Hematopoietic multipotent progenitor cell treated with erythropoietin and hydrocortisone succinate and interleukin-3 and kit ligand, for 6 days (in vitro differentiated cells): ENCODE results near the gene EMP1.
A peak's percentile ranks its signal among the peaks of the same experiment; 100 is the strongest.

ENCODE experiments used
- DNase-seq: peaks from one replicate; pipeline ENCODE4 v3.0.0-alpha.2; 2015

EMP1 gene, protein sequence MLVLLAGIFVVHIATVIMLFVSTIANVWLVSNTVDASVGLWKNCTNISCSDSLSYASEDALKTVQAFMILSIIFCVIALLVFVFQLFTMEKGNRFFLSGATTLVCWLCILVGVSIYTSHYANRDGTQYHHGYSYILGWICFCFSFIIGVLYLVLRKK

DNA sequence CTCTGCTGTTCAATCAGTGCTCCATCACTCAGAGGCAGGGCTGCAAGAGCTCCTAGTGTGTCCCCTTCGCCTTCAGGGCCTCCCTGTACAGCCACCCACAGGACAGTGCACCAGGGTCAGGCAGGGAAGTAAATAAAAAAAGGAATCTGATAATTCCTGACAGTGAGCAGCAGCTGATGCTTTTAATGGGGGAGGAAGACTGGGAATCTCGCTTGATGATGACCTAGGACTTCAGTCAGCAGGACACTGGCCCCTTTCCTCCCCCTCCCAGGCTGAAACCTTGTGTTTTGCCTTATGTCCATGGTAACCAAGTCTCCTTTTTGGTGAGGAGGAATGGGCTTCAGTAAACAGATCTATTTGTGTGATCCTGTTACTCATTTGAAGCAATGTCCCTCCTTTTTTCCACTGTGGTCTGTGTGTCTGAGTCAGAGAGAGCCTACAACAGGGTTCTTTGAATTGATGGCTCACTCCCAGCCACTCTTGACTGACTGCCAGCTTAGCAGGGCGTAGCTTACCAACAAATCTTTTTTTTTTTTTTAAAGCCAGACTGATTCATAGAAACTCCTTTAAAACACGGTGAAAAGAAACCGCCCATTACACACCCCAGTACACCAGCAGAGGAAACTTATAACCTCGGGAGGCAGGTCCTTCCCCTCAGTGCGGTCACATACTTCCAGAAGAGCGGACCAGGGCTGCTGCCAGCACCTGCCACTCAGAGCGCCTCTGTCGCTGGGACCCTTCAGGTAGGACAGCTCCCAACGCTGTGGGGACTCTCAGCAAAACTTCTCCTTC is at the start of gene EMP1:
Gene EMP1 (plus strand): TSS at position 597 of the 792 bp plus-strand sequence. CDS start 14,785 bp downstream, outside the sequence.
- peak; percentile 94 for DNase-seq

DNA sequence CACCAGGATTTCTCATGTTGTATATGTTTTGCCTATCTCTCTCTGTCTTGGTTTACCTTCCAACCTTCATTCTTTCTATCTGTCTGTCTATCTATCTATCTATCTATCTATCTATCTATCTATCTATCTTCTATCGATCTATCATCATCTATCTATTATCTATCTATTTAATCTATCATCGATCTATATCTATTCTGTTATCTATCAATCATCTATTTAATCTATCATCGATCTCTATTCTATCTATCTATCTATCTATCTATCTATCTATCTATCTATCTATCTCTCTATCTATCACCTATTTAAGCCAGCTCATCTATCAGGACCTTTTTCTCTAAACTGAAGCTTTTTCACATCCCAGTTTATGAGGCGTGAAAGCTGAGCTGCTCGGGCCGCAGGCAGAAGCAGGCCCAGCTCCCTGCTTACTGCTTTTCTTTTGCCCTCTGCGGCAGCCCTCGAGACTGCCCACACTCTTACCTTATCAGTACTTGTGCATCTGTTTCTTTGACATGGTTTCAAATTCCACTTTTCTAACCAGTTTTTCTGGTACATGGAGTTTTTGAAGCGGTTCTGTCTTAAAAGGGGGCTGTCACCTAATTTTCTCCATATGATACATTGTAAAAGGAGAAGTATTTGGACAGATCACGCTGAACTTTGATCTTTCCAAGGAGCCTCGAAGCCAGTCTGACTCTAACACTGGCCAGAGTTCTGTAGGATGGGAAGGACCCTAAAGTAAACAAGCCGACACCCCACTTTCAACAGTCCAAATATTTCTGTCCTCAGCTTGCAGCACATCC is 48.6 kb upstream of the EMP1 start:
- peak; percentile 51 for DNase-seq

- DNase-seq, result no peak
Observed at GRCh38 chr12:13148485-13148847, 48.1 kb upstream of the EMP1 start.

- DNase-seq, result no peak
Observed at GRCh38 chr12:13149411-13149810, 47.1 kb upstream of the EMP1 start.

DNA sequence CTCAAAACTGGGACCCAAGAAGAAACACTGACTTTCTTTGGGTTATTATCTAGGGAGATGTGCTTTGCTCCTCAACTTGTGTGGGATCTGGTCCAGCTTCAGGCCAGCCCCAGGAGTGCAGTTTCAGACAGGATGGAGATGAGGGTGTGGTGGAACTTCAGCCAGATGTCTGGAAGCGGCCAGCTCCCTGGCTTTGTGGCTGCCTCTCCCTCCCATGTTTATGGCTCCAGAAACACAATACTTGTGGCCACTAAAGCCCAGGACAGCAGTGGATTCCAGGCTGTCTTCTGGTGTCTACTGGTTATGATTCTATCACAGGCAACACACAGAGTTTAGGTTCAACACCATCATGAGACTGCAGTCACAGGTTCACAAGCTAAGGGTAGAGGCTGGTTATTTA is 44.2 kb upstream of the EMP1 start:
- DNase-seq, result no peak

- DNase-seq, result no peak
Observed at GRCh38 chr12:13152756-13153155, 43.8 kb upstream of the EMP1 start.

DNA sequence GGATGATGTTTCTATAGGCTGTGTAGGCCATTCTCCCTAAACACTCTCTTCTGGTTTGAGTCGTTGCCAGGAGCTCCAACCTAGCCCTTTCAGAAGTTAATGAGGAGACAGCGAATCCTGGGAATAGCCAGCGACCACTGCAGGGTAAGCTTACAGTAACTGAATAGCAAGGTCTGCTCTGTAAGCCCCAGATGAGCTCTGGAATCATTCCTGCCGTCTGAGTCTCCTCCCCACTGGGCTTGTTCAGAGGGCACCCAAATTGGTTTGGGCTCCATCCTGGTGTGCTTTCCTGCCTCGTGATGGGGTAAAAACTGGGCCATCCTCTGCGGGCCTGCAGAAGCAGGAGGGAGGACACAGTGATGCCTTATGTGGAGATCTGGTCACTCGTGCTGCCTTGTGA is 43.3 kb upstream of the EMP1 start:
- no peak for DNase-seq

GRCh38 chr12:13154027-13154538 is 42.4 kb upstream of the EMP1 start:
- peak; percentile 9 for DNase-seq

DNA sequence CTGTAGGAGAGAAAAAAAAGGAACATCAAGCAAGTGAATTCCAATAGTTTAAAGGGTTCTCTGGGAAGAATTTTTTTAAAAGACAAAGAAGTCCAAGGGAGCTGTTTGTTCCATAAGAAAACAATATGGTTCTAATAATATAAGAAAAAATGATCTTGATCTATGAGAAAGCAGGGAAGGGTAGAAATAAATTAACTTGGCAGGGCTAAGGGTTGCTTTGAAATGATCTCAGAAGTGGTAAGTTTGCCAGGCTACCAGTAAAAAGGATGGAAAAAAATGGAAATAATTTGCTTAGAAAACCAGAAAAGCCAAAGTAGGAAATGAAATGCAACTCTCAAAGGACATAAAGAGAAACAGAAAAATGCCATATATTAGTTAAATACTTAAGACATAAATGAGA is 41.7 kb upstream of the EMP1 start:
- no peak for DNase-seq

DNA sequence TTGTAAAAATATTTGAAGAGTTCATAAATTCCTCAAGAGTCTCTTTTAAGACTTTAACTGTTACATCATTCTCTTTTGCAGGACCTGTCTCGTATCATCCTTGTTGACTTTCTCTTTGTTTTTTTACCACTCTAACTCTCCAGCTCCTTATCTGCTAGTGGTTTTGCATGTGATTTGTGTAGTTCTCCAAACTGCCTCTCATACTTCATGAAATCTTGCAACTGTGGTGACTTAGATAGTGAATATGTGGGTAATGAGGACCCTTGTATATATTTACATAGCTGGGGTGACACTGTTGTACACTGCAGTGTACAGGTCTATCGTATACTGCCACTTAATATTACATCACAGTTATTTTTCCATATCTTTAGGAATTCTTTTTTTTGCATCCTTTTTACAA is 40.2 kb upstream of the EMP1 start:
- peak; percentile 61 for DNase-seq

DNA sequence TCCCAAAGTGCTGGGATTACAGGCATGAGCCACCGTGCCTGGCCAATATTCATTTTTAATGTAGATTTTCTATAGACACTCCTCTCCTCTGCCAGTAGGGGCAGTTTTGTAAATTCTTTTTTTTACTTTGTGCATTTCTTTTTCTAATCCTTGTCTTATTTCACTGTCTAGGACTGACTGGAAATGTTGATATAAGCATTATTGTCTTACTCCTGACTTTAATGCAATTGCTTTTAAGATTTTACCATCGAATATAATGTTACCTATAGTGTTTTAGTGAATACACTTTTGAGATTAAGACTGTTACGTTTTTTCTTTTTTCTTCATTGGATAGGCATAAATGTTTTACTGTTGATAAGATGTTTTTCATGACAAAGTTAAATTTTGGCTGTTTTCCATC is 35.4 kb upstream of the EMP1 start:
- DNase-seq, result peak; percentile 18

DNA sequence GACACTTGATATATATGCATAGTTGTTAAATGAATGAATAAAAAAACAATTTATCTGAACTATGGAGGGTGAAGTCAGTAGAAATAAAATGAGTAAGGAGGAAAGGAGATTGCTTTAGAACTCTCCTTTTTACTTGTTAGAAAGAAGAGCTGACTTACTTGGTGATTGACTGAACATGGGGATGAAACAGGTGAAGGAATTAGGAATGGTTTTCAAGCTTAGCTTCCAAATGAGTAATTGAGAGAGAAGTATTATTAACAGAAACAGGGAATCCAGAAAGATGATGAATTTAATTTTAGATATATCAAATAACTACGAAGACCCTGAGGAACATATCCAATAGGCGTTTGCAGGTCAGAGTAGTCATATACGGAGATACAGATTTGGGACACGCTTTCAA is 33.6 kb upstream of the EMP1 start:
- DNase-seq, result no peak

DNA sequence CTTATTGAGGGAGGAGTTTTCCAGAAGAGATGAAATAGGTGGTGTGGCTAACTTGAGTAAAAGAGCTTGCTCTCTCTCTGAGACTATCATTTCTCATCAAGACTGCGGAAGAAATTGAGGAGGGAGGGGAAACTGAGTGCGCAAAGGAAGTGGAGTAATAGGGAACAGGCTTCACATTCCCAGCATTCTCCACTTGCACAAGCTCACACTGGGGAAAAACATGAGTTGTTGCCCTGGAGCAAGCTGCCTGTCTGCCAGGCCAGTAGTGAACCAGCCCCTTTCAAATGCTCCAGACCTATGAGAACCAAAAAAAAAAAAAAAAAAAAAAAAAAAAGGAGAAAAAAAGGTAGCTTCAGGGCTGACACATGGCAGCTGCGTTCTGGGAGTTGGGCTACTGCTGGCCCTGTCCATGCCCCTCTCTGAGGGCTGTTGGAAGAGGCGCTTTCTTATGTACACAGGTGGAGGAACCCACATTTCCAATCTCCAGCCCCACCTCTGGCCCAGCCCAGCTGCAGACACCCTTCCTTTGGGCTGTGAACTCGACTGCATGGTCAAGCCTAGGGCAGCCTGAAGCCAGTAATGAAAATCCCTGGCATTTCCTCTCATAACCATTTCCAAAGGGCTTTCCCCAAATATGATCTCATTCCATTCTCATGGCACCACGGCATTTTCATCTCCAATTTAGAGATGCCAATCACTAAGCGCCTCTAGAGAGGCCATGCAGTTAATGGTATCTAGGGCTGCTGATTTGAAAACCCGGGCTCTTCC is 32.5 kb upstream of the EMP1 start:
- no peak for DNase-seq

DNA sequence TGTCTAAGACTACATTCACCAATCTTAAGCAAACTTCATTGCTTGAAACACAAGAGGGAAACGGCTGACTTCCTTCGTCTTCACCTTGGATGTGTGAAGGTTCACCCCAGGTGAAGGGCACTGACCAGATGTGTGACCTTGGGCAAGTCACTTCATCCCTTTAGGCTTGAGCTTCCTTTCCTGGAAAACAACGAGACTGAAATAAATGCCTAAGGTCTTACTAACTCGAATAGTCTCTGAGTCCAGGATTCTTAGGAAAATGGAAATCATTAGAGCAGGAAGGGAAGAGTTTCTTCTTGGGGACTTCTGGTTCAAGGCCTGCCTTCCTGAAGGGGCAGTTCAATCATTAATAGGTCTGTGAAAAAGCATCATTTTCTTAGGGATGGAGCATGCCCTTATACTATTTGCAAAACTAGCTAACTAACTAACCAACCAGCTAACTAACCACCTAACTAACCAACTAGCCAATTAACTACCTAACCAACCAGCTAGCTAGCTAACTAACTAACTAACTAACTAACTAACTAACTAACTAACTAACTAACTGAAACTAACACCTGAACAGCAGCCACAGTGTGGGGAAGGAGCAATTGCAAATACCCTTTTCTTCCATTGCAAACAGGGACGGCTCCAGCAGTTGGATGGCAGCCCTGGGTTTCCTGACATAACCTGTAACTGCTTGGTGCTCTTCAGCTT is 31.5 kb upstream of the EMP1 start:
- DNase-seq, result no peak

- DNase-seq, result peak; percentile 75
Observed at GRCh38 chr12:13165617-13166041, 30.9 kb upstream of the EMP1 start.

DNA sequence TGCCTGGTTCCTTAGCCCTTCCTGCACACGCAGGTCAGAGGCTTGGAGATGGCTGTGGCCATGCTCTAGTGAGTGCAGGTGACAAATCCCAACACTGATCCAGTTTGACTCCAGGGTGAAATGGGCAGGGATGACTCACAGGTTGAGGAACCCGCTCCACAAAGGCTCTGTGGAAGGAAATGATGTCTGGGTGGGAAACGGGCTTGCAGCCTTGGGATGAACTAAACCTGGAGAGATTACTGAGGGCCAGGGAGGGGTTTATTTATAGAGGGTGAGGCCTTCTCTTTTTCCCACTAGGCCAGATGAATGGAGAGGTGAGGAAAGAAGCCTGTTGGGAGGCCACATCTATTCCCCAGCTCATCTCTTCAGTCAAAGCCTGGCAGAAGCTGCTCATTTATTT is 29.3 kb upstream of the EMP1 start:
- DNase-seq, result no peak

DNA sequence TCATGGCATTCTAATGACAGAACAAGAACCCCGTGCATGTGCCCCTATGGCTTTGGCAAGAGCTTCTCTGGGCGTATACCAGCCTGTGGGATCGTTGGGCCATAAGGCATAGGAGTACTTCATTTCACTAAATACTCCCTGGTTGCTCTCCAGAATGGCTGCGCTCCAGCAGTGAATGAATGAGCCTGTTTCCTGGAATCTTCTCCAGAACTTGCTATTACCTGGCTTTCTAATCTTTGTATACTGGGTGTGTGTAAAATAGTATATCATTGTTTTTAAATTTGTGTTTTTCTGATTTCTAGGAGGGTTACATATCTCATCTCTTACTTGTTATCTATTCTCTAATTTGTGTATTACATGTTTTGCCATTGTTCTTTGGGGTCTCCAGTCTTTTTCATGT is 28.6 kb upstream of the EMP1 start:
- DNase-seq, result no peak

DNA sequence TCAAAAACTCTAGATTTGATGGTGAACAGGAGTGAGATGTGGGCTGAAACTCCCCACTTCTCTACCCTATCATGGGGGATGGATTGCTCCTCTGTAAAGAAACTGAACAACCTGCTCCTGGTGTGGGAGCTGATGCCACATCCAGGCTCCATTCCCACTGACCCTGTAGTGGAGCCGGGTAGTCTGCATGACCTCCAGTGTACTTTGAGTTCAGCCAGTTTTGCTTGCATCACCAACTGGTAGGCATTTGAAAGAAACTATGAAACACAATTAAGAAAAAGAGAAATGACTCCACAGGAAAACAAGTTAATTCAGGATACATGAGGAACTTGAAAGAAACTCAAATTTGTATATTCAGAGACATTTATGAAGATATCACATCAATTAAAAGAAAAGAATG is 27.3 kb upstream of the EMP1 start:
- no peak for DNase-seq

GRCh38 chr12:13170892-13171490 is 25.5 kb upstream of the EMP1 start:
- DNase-seq, result no peak

DNA sequence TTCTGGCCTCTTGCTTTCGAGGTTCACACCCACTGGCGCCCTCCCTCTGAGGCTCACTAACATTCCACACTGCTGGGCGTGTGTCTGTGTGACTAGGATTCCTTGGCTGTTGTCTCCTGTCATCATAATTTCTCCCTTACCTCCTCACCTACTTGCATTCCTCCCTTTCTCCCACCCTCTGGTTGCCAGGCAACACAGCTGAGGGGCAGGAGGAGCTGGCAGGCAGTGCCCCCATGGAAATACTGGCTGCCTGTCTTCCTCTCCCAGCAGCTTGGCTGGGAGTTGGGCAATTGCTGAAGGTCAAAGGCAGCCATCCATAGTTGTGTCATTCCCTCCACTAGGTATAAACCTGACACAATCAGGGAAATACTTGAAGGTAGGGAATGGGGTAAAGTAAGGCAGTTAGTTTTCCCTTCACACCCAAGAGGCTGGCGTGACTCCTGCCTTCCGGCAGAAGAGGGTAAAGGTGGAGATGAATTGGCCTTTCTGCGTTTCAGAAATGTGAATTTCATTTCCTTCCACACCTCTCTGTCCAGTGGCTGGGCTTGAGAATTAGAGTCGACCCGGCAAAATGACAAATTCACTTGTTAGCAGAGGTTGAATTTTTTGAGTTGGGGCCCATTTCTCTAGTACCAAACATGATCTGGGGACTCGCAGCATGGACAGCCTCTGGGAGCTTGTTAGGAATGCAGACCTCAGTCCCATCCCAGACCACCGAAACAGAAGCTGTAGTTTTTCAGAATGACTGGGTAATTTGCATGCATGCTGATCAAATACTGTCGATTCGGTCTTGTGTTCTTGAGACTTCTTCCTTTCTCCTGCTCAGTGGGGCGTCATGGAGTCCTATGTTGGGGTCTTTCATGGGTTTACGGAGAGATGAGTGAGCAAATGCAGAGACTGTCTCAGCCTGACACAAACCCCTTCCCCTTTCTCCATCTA is 24.3 kb upstream of the EMP1 start:
- DNase-seq, result no peak
